Activated B cell treated with CpG ODN at 0.5 μM for 24 hours (primary cell): ENCODE results near the gene LSM14A. TPM values are rescaled to one million over a fixed set of nuclear protein-coding genes. Genes with fewer than 3 reads are reported as not detected.

Source experiments
- ATAC-seq: fragments of 200-7000 bp; cut with Tn5 transposase; one replicate; pipeline ENCODE4 v1.10.0; 2021; ENCODE audit warnings: low read depth, mild to moderate bottlenecking, moderate library complexity
- CTCF ChIA-PET: fragments of 350-600 bp; sonication (Branson Sonifier 250); formaldehyde crosslinking; loops from one replicate; lab custom pipeline; 2021; ENCODE audit warnings: antibody characterized with exemption; lab: Charles Lee
- POLR2A ChIA-PET: fragments of 350-600 bp; sonication (Branson Sonifier 250); formaldehyde crosslinking; loops from one replicate; lab custom pipeline; 2021; ENCODE audit warnings: antibody characterized with exemption; lab: Charles Lee
- DNase-seq: peaks from one replicate; pipeline ENCODE4 v3.0.0; 2022
- H3K27ac Mint-ChIP-seq: one replicate; pipeline ENCODE4 v1.8.0; 2020; ENCODE audit warnings: mixed read lengths
- H3K27me3 Mint-ChIP-seq: one replicate; pipeline ENCODE4 v1.8.0; 2021; ENCODE audit warnings: mixed read lengths
- H3K36me3 Mint-ChIP-seq: one replicate; pipeline ENCODE4 v1.8.0; 2021; ENCODE audit warnings: low read depth, mixed read lengths
- H3K4me1 Mint-ChIP-seq: one replicate; pipeline ENCODE4 v1.8.0; 2021; ENCODE audit warnings: mixed read lengths
- H3K4me3 Mint-ChIP-seq: one replicate; pipeline ENCODE4 v1.8.0; 2020; ENCODE audit warnings: mild to moderate bottlenecking, mixed read lengths
- H3K9me3 Mint-ChIP-seq: one replicate; pipeline ENCODE4 v1.8.0; 2020; ENCODE audit warnings: mixed read lengths
- intact Hi-C: fragments of 100-400 bp; cut with micrococcal nuclease; formaldehyde crosslinking; loops from one replicate; pipeline ENCODE4 v1.15.1; 2024
- total RNA-seq: library from RNA; stranded (reverse); gene quantifications from 2 replicates; pipeline ENCODE4 v1.2.3, GENCODE V29; 2022
- TF ChIP-seq, protein P1 (sequence below): fragments of 200-600 bp; IDR thresholded peaks from one replicate; pipeline ENCODE4 v1.8.0; 2022; ENCODE audit warnings: antibody characterized with exemption, mild to moderate bottlenecking

The LSM14A gene
- total RNA-seq, 1 donor from 2014 or later = 136 TPM

DNA sequence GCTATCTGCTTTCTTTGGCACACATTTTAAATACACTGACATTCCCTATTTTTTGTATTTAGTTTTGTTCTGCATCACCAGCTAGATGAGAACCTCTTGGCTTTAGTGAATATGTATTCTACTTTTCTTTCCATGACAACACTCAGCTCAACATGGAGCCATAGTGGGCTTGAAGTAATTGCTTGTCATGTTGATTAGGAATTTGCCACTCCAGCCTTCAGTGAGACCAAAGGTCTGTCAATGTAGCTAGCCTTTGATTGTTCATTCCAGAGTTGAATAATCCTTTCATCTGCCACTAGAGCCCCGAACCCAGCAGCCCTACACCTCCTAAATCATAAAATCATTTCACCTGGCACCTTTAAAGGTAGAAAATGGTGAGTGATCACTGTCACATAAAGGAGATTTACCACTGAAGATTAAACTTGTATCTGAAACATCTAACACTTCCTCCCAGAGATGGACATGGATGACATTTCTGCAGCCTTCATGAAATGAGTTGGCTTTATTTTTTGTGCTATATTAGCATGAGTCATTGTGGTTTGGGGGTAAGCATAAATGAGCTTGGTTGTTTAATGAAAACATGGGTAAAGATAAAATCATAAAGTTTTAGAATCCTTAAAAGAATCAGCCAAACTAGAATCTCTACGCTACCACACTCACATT lies 52.8 kb downstream of the LSM14A start:
- ATAC-seq = peak; percentile 18
- CTCF ChIA-PET = no interaction called here

DNA sequence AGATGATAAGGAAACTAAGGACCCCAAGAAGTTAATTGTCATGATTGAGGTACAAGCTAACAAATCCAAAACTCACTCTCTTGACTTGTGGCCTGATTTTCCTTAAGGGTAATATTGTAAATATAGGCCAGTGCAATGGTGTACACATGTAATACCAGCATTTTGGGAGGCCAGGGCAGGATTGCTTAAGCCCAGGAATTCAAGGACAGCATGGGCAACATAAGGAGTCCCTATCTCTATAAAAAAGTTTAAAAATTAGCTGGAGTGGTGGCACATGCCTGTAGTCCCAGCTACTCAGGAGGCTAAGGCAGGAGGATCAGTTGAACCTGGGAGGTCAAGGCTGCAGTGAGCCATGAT lies 53.3 kb downstream of the LSM14A start:
- Mint-ChIP-seq H3K9me3 (no peaks in the 10 kb centered on the region), H3K36me3 (peaks cover 92% of the 10 kb centered on the region), H3K27me3 (no peaks in the 10 kb centered on the region), H3K27ac (peak overlapping the region; percentile 57), H3K4me1 (peaks cover 7% of the 10 kb centered on the region), H3K4me3 (no peak overlapping the region)
- ChIA-PET POLR2A (interaction anchor here (1.3 kb wide), 1 partner anchor 55 kb away, joined by 3 read pairs; no protein-coding TSS in a partner anchor), CTCF (no interaction called here)
- ATAC-seq = no peak
- intact Hi-C loops = no loop called here
- no peak for DNase-seq
- TF ChIP-seq, protein P1, sequence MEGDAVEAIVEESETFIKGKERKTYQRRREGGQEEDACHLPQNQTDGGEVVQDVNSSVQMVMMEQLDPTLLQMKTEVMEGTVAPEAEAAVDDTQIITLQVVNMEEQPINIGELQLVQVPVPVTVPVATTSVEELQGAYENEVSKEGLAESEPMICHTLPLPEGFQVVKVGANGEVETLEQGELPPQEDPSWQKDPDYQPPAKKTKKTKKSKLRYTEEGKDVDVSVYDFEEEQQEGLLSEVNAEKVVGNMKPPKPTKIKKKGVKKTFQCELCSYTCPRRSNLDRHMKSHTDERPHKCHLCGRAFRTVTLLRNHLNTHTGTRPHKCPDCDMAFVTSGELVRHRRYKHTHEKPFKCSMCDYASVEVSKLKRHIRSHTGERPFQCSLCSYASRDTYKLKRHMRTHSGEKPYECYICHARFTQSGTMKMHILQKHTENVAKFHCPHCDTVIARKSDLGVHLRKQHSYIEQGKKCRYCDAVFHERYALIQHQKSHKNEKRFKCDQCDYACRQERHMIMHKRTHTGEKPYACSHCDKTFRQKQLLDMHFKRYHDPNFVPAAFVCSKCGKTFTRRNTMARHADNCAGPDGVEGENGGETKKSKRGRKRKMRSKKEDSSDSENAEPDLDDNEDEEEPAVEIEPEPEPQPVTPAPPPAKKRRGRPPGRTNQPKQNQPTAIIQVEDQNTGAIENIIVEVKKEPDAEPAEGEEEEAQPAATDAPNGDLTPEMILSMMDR = no peak

More for the DNA sequence above, 52.8 kb downstream of the LSM14A start:
- TF ChIP-seq, protein P1 = no peak
- Mint-ChIP-seq H3K4me3 (no peak overlapping the region), H3K9me3 (no peaks in the 10 kb centered on the region), H3K27me3 (no peaks in the 10 kb centered on the region), H3K36me3 (peaks cover 92% of the 10 kb centered on the region), H3K27ac (peak overlapping the region; percentile 57), H3K4me1 (peaks cover 11% of the 10 kb centered on the region)
- POLR2A ChIA-PET = interaction anchor here (0.6 to 1.3 kb wide), 2 partner anchors 32 to 54 kb away, joined by 3 to 11 read pairs; no protein-coding TSS in a partner anchor
- intact Hi-C loops = loop anchor here (5.0 kb wide), 1 partner anchor 183 kb away; no protein-coding TSS in a partner anchor
- no peak for DNase-seq

DNA sequence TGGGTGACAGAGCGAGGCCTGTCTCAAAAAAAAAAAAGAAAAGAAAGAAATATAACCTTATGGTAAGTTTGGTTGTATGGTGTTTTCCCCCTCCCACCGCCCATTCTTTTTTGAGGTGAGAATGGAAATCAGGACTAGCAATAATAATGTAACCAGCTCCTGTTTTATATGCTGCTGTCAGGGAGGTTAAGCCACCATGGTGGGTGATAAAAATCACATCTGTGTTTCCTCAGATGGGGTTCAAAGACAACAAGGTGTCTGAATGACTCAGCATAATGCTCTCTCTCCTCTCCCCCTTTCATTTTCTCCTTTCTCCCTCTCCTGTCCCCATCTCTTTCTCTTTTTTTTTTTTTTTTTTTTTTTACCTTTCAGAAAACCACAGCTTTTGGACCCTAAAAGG lies 53.7 kb downstream of the LSM14A start:
- TF ChIP-seq, protein P1 = no peak
- peaks cover 92% of the 10 kb centered on the region for H3K36me3 Mint-ChIP-seq
- ChIA-PET POLR2A (interaction anchor here (0.7 to 1.3 kb wide), 2 partner anchors 55 to 121 kb away, joined by 3 to 4 read pairs; no protein-coding TSS in a partner anchor), CTCF (no interaction called here)
- no peak overlapping the region for H3K4me3 Mint-ChIP-seq
- DNase-seq (no peak), ATAC-seq (no peak)
- intact Hi-C loops = no loop called here
- no peaks in the 10 kb centered on the region for H3K9me3 Mint-ChIP-seq
- no peaks in the 10 kb centered on the region for H3K27me3 Mint-ChIP-seq
- H3K27ac Mint-ChIP-seq = peak overlapping the region; percentile 24
- peaks cover 6% of the 10 kb centered on the region for H3K4me1 Mint-ChIP-seq

DNA sequence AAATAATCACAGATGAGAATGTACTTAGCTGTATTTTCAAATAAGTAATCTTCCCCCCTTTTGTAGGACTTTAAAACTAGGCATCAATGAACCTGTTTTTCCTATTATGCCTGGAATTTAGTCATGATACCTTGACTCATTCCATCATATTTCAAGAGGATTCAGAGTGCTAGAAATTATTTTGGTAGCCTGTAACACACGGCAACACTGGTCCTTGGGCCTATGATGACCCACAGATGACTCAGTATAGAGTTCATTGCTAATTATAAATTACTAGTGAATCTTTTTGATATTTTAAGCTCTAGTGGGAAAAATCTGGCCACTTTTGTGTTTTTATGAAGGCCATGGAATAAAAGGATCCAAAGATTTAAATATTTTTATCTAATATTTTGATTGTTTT lies 56.0 kb downstream of the LSM14A start:
- no peak for ATAC-seq
- H3K9me3 Mint-ChIP-seq = no peaks in the 10 kb centered on the region
- TF ChIP-seq, protein P1 = no peak
- H3K4me3 Mint-ChIP-seq = no peak overlapping the region
- H3K4me1 Mint-ChIP-seq = peaks cover 16% of the 10 kb centered on the region
- H3K27ac Mint-ChIP-seq = no peak overlapping the region
- ChIA-PET CTCF (no interaction called here), POLR2A (no interaction called here)
- H3K36me3 Mint-ChIP-seq = peaks cover 76% of the 10 kb centered on the region
- H3K27me3 Mint-ChIP-seq = no peaks in the 10 kb centered on the region
- no peak for DNase-seq
- intact Hi-C loops = no loop called here

DNA sequence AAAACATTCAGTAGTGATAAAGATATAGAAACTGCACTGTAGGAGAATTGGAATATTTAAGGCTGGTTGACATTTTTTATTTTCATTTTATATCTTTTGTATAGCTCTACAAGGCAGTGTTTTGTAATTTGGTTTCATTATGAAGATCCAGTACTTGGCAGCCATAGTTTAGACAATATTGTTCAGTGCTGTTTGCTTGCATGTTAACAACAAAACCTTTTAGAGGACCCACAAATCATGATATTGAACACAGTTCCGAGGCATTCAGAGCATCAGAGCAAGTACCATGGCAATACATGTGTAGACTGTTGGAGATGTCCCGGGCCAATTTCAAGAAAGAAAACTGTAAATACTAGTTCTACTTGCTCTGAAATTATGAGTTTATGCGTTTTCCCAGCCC lies 56.5 kb downstream of the LSM14A start:
- Mint-ChIP-seq H3K4me3 (no peak overlapping the region), H3K4me1 (peaks cover 16% of the 10 kb centered on the region), H3K27me3 (no peaks in the 10 kb centered on the region), H3K36me3 (peaks cover 72% of the 10 kb centered on the region), H3K9me3 (no peaks in the 10 kb centered on the region), H3K27ac (no peak overlapping the region)
- TF ChIP-seq, protein P1 = no peak
- CTCF ChIA-PET = no interaction called here
- intact Hi-C loops = no loop called here
- POLR2A ChIA-PET = no interaction called here
- ATAC-seq = no peak
- DNase-seq = no peak
